Progenitor cell of endocrine pancreas (in vitro differentiated cells): ENCODE data around the gene LAMTOR1. TPM values are rescaled to one million over a fixed set of nuclear protein-coding genes. Genes with fewer than 3 reads are reported as not detected.
"Not testable (repeated sequence)": the region's sequence is repeated elsewhere in the genome, so short reads cannot be mapped to it uniquely, and the experiment has no call there.

ENCODE experiments used
- DNase-seq: peaks from one replicate; pipeline ENCODE4 v3.0.0; 2021; ENCODE audit warnings: low spot score; ENCODE audit not compliant: unreplicated experiment
- H3K27ac Mint-ChIP-seq: 2 replicates; pipeline ENCODE4 v1.8.0; 2021; ENCODE audit warnings: mild to moderate bottlenecking, moderate library complexity, mixed read lengths
- H3K27me3 Mint-ChIP-seq: 2 replicates; pipeline ENCODE4 v1.8.0; 2021; ENCODE audit warnings: mixed read lengths
- H3K36me3 Mint-ChIP-seq: 2 replicates; pipeline ENCODE4 v1.8.0; 2022; ENCODE audit warnings: mixed read lengths; ENCODE audit not compliant: insufficient read depth
- H3K4me1 Mint-ChIP-seq: 2 replicates; pipeline ENCODE4 v1.8.0; 2021; ENCODE audit warnings: low read depth, mixed read lengths
- H3K4me3 Mint-ChIP-seq: 2 replicates; pipeline ENCODE4 v1.8.0; 2021; ENCODE audit warnings: low read depth, mild to moderate bottlenecking, moderate library complexity, mixed read lengths
- H3K9me3 Mint-ChIP-seq: 2 replicates; pipeline ENCODE4 v1.8.0; 2021; ENCODE audit warnings: low read depth, mixed read lengths
- CTCF ChIP-seq: fragments of 200-600 bp; sonication (generic); IDR thresholded peaks from one replicate; pipeline ENCODE4 v1.5.0; 2021; ENCODE audit warnings: antibody characterized with exemption, mild to moderate bottlenecking; ENCODE audit not compliant: unreplicated experiment
- total RNA-seq: library from RNA; stranded (reverse); gene quantifications from 2 replicates; pipeline ENCODE4 v1.2.1, GENCODE V29; 2021

LAMTOR1 gene
- total RNA-seq, 1 donor from 2014 or later = 84.9 TPM

- DNase-seq = no peak
- peaks cover 1% of the 10 kb centered on the region for H3K4me1 Mint-ChIP-seq
- H3K27ac Mint-ChIP-seq = no peak overlapping the region
- H3K27me3 Mint-ChIP-seq = peaks cover 6% of the 10 kb centered on the region
- no peaks in the 10 kb centered on the region for H3K9me3 Mint-ChIP-seq
- H3K4me3 Mint-ChIP-seq = no peak overlapping the region
- no peak for TF ChIP-seq CTCF
- H3K36me3 Mint-ChIP-seq = no peaks in the 10 kb centered on the region
Observed at GRCh38 chr11:72135891-72136683, 33.0 kb upstream of the LAMTOR1 start.

DNA sequence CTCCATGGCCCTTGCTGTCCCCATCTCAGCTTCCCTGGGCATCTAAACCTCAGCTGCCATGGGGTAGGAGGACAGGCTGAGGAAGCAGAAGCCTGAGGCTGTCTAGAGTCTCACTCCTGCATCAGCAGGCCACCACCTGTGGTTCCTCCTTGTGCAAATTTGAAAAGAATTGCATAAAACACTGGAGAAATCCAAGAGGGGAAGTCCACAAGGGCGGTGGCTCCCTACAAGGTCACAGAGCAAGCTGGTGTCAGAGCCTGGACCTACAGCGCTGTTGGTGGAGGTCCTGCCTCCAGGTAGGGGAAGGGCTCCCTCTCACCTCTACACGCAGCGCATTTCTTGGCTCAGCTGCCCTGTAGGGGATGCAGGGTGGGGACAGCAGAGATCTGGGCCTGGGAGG is 32.4 kb upstream of the LAMTOR1 start, which contains the start of gene FOLR3:
Gene FOLR3, plus strand, starts transcription at position 253 of the 400 bp plus-strand sequence. CDS start 228 bp downstream, outside the sequence.
- H3K36me3 Mint-ChIP-seq, H3K9me3 Mint-ChIP-seq, DNase-seq, H3K27me3 Mint-ChIP-seq, H3K27ac Mint-ChIP-seq, H3K4me3 Mint-ChIP-seq, H3K4me1 Mint-ChIP-seq: not testable (repeated sequence)

GRCh38 chr11:72132646-72133045 is 29.5 kb upstream of the LAMTOR1 start:
- TF ChIP-seq CTCF = no peak
- DNase-seq = no peak
- H3K4me3 Mint-ChIP-seq = no peak overlapping the region
- H3K4me1 Mint-ChIP-seq = no peaks in the 10 kb centered on the region
- no peak overlapping the region for H3K27ac Mint-ChIP-seq
- peaks cover 6% of the 10 kb centered on the region for H3K27me3 Mint-ChIP-seq
- peaks cover 8% of the 10 kb centered on the region for H3K36me3 Mint-ChIP-seq
- peaks cover 15% of the 10 kb centered on the region for H3K9me3 Mint-ChIP-seq

- Mint-ChIP-seq H3K4me1 (no peaks in the 10 kb centered on the region), H3K36me3 (peaks cover 8% of the 10 kb centered on the region), H3K4me3 (no peak overlapping the region), H3K27me3 (peaks cover 6% of the 10 kb centered on the region), H3K9me3 (peaks cover 29% of the 10 kb centered on the region), H3K27ac (no peak overlapping the region)
- DNase-seq = no peak
- no peak for TF ChIP-seq CTCF
Observed at GRCh38 chr11:72129381-72129780, 26.3 kb upstream of the LAMTOR1 start.

- no peak for DNase-seq
Observed at GRCh38 chr11:72127923-72128322, 24.8 kb upstream of the LAMTOR1 start.

More at GRCh38 chr11:72127923-72128322, 24.8 kb upstream of the LAMTOR1 start:
- H3K4me1 Mint-ChIP-seq = peaks cover 5% of the 10 kb centered on the region
- no peak overlapping the region for H3K27ac Mint-ChIP-seq
- peaks cover 4% of the 10 kb centered on the region for H3K27me3 Mint-ChIP-seq
- TF ChIP-seq CTCF = no peak
- peaks cover 31% of the 10 kb centered on the region for H3K9me3 Mint-ChIP-seq
- no peak overlapping the region for H3K4me3 Mint-ChIP-seq
- H3K36me3 Mint-ChIP-seq = peaks cover 8% of the 10 kb centered on the region
